GM23338 (cell line): ENCODE results near the gene KATNIP.

Experiments used
- EZH2 ChIP-seq: fragments of 200-600 bp; sonication (generic); IDR thresholded peaks from one replicate; pipeline ENCODE4 v1.8.0; 2017; ENCODE audit warnings: antibody characterized with exemption, mild to moderate bottlenecking, low read depth; ENCODE audit not compliant: unreplicated experiment
- EZH2phosphoT487 ChIP-seq: fragments of 200-600 bp; sonication (generic); IDR thresholded peaks from one replicate; pipeline ENCODE4 v1.8.1; 2018; ENCODE audit warnings: antibody characterized with exemption; ENCODE audit not compliant: unreplicated experiment
- TF ChIP-seq, protein P1 (sequence below), 2 experiments: fragments of 200-600 bp in 1 of 2; sonication (generic) in 1 of 2; conservative IDR thresholded peaks; 2 replicates each; pipeline versions ENCODE4 v1.5.1 to v1.6.1; 2016 to 2017; ENCODE audit warnings: antibody characterized with exemption in 2 of 2, low read depth in 2 of 2, mild to moderate bottlenecking in 2 of 2, moderate library complexity in 1 of 2
- TF ChIP-seq, protein P2 (sequence below): IDR thresholded peaks from one replicate; pipeline ENCODE4 v1.6.1; 2018; ENCODE audit warnings: antibody characterized with exemption; ENCODE audit not compliant: unreplicated experiment

GRCh38 chr16:27511657-27512448 is 38.1 kb upstream of the KATNIP start:
- TF ChIP-seq, protein P1, sequence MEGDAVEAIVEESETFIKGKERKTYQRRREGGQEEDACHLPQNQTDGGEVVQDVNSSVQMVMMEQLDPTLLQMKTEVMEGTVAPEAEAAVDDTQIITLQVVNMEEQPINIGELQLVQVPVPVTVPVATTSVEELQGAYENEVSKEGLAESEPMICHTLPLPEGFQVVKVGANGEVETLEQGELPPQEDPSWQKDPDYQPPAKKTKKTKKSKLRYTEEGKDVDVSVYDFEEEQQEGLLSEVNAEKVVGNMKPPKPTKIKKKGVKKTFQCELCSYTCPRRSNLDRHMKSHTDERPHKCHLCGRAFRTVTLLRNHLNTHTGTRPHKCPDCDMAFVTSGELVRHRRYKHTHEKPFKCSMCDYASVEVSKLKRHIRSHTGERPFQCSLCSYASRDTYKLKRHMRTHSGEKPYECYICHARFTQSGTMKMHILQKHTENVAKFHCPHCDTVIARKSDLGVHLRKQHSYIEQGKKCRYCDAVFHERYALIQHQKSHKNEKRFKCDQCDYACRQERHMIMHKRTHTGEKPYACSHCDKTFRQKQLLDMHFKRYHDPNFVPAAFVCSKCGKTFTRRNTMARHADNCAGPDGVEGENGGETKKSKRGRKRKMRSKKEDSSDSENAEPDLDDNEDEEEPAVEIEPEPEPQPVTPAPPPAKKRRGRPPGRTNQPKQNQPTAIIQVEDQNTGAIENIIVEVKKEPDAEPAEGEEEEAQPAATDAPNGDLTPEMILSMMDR (conservative IDR thresholded peaks at IDR 0.05; ENCODE audit: low read depth in 2 of 2) = no peak
- TF ChIP-seq, protein P2, sequence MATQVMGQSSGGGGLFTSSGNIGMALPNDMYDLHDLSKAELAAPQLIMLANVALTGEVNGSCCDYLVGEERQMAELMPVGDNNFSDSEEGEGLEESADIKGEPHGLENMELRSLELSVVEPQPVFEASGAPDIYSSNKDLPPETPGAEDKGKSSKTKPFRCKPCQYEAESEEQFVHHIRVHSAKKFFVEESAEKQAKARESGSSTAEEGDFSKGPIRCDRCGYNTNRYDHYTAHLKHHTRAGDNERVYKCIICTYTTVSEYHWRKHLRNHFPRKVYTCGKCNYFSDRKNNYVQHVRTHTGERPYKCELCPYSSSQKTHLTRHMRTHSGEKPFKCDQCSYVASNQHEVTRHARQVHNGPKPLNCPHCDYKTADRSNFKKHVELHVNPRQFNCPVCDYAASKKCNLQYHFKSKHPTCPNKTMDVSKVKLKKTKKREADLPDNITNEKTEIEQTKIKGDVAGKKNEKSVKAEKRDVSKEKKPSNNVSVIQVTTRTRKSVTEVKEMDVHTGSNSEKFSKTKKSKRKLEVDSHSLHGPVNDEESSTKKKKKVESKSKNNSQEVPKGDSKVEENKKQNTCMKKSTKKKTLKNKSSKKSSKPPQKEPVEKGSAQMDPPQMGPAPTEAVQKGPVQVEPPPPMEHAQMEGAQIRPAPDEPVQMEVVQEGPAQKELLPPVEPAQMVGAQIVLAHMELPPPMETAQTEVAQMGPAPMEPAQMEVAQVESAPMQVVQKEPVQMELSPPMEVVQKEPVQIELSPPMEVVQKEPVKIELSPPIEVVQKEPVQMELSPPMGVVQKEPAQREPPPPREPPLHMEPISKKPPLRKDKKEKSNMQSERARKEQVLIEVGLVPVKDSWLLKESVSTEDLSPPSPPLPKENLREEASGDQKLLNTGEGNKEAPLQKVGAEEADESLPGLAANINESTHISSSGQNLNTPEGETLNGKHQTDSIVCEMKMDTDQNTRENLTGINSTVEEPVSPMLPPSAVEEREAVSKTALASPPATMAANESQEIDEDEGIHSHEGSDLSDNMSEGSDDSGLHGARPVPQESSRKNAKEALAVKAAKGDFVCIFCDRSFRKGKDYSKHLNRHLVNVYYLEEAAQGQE = no peak
- TF ChIP-seq EZH2phosphoT487 (no peak), EZH2 (no peak)
